Measurements from ENCODE around the gene POU2F3. TPM values are rescaled to one million over a fixed set of nuclear protein-coding genes. Genes with fewer than 3 reads are reported as not detected.

The POU2F3 gene
- total and polyA plus RNA-seq, 2 of the 8 experiments (the other 6 are each of a cell fraction or from before 2014, with no cell fraction given), result 1.0 to 2.1 TPM

DNA sequence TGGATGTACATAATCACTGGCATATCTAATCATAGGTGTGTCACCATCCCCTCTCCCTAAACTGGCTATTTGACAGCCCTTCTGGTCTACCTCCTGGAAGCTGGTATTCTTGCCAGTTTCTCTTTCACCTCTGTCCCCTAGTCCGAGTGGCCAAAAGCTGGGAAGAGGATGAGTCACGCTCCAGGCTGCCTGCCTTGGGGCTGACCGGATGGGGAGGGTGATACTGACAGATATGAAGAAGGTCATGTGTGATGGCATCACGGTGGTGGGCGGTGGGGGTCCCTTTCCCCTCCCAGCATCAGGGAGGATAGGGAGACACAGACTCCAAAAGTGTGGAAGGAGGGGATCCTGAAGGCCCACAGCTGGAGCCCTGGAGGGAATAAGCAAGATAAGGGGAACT, 24.3 kb upstream of the POU2F3 start (continued):
- TF ChIP-seq CHD7 (IDR thresholded peaks at IDR 0.05; ENCODE audit: insufficient replicate concordance, low read length), result no peak
- TF ChIP-seq HDAC2 (IDR thresholded peaks at IDR 0.05; ENCODE audit: borderline replicate concordance in 1 of 2, low read depth in 2 of 2, low read length in 2 of 2), result no peak
- no peak for TF ChIP-seq JUN (IDR thresholded peaks at IDR 0.05; ENCODE audit: low read depth, low read length)
- no peak for TF ChIP-seq YY1 (IDR thresholded peaks at IDR 0.05; ENCODE audit: low read depth, low read length)
